Measurements from ENCODE around the gene ZGPAT.

The ZGPAT gene

DNA sequence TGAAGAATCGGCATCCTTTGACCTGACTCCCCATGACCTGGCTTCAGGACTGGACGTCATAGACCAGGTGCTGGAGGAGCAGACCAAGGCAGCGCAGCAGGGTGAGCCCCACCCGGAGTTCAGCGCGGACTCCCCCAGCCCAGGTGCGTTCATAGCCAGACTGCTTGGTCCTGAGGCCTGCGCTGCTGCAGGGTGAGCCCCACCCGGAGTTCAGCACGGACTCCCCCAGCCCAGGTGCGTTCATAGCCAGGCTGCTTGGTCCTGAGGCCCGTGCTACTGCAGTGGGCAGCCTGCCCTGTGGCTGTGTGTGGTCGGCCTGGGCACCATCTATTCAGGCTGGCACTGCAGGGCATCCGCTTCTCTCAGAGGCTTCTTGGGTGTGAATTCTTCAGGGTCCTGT is 33.9 kb upstream of the ZGPAT start:
- no peak for TF ChIP-seq CTCF (IDR thresholded peaks at IDR 0.05)

- no peak for TF ChIP-seq CTCF (IDR thresholded peaks at IDR 0.05)
These were observed 32.0 kb upstream of the ZGPAT start for GRCh38 chr20:63675681-63676368.

GRCh38 chr20:63678071-63678470 is 29.8 kb upstream of the ZGPAT start:
- no peak for TF ChIP-seq CTCF (IDR thresholded peaks at IDR 0.05)

DNA sequence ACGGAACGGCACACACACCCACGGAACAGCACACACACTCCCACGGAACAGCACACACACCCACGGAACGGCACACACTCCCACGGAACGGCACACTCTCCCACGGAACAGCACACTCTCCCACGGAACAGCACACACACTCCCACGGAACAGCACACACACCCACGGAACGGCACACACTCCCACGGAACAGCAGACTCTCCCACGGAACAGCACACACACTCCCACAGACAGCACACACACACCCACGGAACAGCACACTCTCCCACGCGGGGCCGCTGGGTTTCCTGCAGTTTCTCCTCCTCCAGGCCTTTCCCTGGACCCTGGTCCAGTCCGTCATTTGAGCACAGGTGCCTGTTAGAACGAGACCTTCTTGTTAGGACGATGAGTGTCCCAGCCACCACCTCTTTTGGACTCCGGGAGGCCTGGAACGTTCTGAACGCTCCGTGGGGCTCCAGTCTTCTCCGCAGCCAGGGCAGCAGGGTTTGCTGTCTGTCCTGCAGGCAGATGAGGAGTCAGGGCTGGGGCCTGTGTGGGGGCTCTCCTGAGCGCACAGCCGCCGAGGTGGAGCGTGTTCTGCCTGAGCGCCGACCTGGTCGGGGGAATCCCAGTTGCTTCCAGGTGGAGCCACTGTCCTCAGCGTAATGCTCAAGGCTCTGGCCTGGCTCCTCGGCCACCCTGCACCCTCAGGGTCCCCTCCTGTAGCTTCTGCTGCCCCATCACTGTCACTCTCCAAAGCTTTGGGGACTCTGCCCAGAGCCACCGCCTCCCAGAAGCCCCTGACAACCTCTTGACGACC is 29.0 kb upstream of the ZGPAT start:
- TF ChIP-seq CTCF (IDR thresholded peaks at IDR 0.05), result no peak

DNA sequence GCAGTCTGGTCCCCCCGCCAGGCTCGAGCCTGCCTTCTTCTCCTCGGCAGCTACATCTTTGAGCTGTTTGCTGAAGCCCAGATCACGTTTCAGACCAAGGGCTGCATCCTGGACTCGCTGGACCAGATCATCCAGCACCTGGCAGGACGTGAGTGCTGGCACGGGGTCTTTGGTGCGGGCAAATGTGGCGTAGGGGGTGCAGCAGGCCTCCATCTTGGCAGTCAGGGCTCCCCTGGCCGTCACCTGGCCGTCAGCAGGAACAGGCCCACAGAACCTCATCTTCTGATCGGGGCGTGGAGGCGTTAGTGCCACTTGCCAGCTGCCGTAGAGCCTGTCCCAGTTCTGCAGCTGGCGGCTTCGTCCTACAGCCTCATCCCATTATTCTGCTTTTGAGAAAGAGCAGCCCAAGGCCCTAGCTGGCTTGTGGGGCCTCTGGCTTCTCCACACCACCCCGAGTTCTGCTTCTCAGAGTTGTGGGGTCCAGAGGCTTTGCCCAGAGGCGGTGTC is 28.0 kb upstream of the ZGPAT start:
- no peak for TF ChIP-seq CTCF (IDR thresholded peaks at IDR 0.05)

GRCh38 chr20:63680427-63680826 is 27.4 kb upstream of the ZGPAT start:
- no peak for TF ChIP-seq CTCF (IDR thresholded peaks at IDR 0.05)

GRCh38 chr20:63680857-63681608 is 26.8 kb upstream of the ZGPAT start:
- no peak for TF ChIP-seq CTCF (IDR thresholded peaks at IDR 0.05)

Data from LNCAP (cell line).